ENCODE results near the gene EIF3I.

EIF3I gene

GRCh38 chr1:32242341-32242851 lies 20.2 kb downstream of the EIF3I start:
- TF ChIP-seq, protein P1, sequence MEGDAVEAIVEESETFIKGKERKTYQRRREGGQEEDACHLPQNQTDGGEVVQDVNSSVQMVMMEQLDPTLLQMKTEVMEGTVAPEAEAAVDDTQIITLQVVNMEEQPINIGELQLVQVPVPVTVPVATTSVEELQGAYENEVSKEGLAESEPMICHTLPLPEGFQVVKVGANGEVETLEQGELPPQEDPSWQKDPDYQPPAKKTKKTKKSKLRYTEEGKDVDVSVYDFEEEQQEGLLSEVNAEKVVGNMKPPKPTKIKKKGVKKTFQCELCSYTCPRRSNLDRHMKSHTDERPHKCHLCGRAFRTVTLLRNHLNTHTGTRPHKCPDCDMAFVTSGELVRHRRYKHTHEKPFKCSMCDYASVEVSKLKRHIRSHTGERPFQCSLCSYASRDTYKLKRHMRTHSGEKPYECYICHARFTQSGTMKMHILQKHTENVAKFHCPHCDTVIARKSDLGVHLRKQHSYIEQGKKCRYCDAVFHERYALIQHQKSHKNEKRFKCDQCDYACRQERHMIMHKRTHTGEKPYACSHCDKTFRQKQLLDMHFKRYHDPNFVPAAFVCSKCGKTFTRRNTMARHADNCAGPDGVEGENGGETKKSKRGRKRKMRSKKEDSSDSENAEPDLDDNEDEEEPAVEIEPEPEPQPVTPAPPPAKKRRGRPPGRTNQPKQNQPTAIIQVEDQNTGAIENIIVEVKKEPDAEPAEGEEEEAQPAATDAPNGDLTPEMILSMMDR (IDR thresholded peaks at IDR 0.05; ENCODE audit: borderline replicate concordance, insufficient read depth, low read depth, low read length) = no peak
- H3K4me3 ChIP-seq (ENCODE audit: low read depth, low read length) = no peak overlapping the region

GRCh38 chr1:32246888-32247273 lies 24.7 kb downstream of the EIF3I start, which contains the start of gene FAM167B:
TSS of gene FAM167B (plus strand) at chr1:32247222. CDS start at chr1:32247422, 200 bp downstream.
- H3K4me3 ChIP-seq (ENCODE audit: low read depth, low read length) = no peak within 1 kb of the TSS
- TF ChIP-seq, protein P1 (IDR thresholded peaks at IDR 0.05; ENCODE audit: borderline replicate concordance, insufficient read depth, low read depth, low read length) = no peak

- TF ChIP-seq, protein P1 (IDR thresholded peaks at IDR 0.05; ENCODE audit: borderline replicate concordance, insufficient read depth, low read depth, low read length) = no peak
- H3K4me3 ChIP-seq (ENCODE audit: low read depth, low read length) = no peak overlapping the region
Measured at GRCh38 chr1:32247452-32247851, 25.2 kb downstream of the EIF3I start.

DNA sequence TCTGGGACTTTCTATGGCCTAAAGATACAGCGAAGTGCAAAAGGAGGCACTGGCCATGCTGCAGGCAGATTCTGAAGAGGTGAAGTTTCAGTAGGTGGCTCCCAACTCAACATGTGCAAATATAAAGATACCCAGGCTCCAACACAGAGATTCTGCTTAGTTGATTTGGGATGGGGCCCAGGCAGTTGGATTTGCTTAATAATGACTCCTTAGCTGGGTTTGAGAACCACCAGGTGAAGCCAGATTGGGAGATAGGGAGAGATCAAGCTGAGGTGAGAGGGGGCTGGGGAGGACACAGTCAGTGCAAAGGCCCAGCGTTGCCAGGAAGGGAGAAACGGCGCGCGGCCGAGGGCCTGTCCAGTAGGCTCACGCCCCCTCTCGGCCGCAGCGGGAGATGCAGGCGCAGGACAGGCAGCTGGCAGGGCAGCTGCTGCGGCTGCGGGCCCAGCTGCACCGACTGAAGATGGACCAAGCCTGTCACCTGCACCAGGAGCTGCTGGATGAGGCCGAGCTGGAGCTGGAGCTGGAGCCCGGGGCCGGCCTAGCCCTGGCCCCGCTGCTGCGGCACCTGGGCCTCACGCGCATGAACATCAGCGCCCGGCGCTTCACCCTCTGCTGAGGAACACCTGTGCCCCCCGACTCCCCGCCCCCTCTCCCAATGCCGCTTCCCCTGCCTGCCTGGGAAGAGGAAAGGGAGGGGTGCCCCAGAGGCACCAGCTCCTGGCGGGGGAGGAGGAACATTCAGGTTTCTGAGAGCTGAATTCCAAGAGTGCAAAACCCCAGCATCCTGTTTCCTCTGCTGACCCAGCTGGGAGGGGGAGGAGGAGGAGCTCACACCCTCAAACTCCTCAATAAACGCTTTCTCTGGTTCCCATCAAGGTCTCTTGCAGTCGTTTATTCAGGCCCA lies 26.0 kb downstream of the EIF3I start:
- H3K4me3 ChIP-seq (ENCODE audit: low read depth, low read length) = peak overlapping the region; percentile 21
- TF ChIP-seq, protein P1 (IDR thresholded peaks at IDR 0.05; ENCODE audit: borderline replicate concordance, insufficient read depth, low read depth, low read length) = peak; percentile 98

- H3K4me3 ChIP-seq (ENCODE audit: low read depth, low read length) = peak overlapping the region; percentile 3
- TF ChIP-seq, protein P1 (IDR thresholded peaks at IDR 0.05; ENCODE audit: borderline replicate concordance, insufficient read depth, low read depth, low read length) = no peak
Measured at GRCh38 chr1:32249831-32250525, 27.8 kb downstream of the EIF3I start.

DNA sequence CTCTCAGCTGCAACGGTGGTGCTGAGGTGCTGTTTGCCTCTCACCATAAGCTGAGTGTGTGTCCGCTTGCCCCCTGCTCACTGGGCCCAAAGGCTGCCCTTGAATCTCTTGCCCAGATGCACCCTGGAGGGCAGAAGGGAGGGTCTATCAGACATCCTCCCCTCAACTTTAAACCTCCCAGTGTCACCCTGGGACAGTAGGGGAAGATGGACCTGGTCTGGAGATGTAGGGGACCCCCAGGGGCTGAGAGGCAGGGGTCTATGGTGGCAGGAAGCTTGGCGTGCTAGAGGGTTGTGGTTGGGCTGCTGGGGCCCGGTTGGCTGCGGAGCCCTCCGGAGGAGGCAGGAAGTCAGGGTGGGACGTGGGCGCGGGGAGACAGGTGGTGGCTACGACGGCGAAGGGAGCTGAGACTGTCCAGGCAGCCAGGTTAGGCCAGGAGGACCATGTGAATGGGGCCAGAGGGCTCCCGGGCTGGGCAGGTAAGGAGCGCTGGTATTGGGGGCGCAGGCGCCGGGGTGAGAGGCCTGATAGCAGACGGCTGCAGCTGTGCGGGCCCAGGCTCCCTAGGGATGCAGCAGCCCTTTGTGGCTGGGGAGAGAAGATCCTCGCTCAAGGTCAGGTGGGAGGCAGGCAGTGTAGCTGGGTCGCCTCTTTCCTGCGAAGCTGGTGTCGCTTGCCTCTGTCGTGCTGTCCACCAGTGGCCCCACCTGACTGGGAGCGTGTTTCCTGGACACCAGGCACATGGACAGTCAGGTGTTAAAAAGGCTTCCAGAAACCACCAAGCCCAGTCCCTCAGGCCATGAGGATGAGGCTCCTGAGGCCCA lies 28.9 kb downstream of the EIF3I start, which contains the start of gene LCK:
LCK (plus strand) TSS at position 373 of the 824 bp plus-strand sequence. CDS start 23,065 bp downstream, outside the sequence.
- peak within 1 kb of the TSS; percentile 56 for H3K4me3 ChIP-seq (ENCODE audit: low read depth, low read length)
- TF ChIP-seq, protein P1 (IDR thresholded peaks at IDR 0.05; ENCODE audit: borderline replicate concordance, insufficient read depth, low read depth, low read length) = no peak
